ENCODE data around the gene HCRTR1.

Gene HCRTR1

GRCh38 chr1:31642897-31643296, 25.4 kb downstream of the HCRTR1 start:
- no peaks in the 10 kb centered on the region for H3K27me3 ChIP-seq (replicated peaks)
- in situ Hi-C loops (cut with HindIII; ENCODE audit: low pct_ligation_motif_present, low sequenced_read_pairs), result no loop called here
- DNase-seq, result no peak
- H3K4me3 ChIP-seq (ENCODE audit: low read depth, low read length), result no peak overlapping the region
- TF ChIP-seq CTCF (IDR thresholded peaks at IDR 0.05; ENCODE audit: low read depth, low read length, missing control alignments), result no peak
- H3K27ac ChIP-seq, result no peak overlapping the region
- no peaks in the 10 kb centered on the region for H3K36me3 ChIP-seq (replicated peaks)

DNA sequence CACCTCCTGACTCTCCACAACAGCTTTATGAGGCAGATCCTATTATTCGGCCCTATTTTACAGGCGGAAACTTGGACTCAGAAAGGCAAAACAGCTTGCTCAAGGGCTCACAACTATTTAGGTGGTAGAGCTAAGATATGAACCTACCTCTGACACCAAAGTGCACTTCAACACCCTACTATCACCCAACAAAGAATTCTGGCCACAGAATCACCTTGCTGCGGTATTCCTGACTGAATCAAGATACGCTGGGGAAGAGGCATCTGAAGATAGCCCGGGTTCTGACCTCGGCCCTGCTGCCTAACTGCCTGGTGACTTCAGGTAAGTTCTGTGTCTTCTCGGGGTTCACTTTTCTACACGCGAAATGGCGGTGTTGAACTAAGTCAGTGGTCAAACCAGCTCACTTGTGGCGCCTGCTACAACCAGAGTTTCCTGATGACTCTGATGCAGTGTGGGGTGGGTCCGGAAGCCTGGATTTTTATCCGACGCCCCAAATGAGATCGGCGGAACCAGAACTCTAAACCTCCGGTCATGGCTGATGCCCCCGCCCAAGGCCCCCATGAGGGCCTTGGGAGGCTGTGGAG, 26.6 kb downstream of the HCRTR1 start:
- no peaks in the 10 kb centered on the region for H3K36me3 ChIP-seq (replicated peaks)
- in situ Hi-C loops (cut with HindIII; ENCODE audit: low pct_ligation_motif_present, low sequenced_read_pairs), result no loop called here
- H3K27ac ChIP-seq, result peak overlapping the region; percentile 98
- H3K4me3 ChIP-seq (ENCODE audit: low read depth, low read length), result peak overlapping the region; percentile 94
- TF ChIP-seq CTCF (IDR thresholded peaks at IDR 0.05; ENCODE audit: low read depth, low read length, missing control alignments), result no peak
- DNase-seq, result no peak
- no peaks in the 10 kb centered on the region for H3K27me3 ChIP-seq (replicated peaks)

DNA sequence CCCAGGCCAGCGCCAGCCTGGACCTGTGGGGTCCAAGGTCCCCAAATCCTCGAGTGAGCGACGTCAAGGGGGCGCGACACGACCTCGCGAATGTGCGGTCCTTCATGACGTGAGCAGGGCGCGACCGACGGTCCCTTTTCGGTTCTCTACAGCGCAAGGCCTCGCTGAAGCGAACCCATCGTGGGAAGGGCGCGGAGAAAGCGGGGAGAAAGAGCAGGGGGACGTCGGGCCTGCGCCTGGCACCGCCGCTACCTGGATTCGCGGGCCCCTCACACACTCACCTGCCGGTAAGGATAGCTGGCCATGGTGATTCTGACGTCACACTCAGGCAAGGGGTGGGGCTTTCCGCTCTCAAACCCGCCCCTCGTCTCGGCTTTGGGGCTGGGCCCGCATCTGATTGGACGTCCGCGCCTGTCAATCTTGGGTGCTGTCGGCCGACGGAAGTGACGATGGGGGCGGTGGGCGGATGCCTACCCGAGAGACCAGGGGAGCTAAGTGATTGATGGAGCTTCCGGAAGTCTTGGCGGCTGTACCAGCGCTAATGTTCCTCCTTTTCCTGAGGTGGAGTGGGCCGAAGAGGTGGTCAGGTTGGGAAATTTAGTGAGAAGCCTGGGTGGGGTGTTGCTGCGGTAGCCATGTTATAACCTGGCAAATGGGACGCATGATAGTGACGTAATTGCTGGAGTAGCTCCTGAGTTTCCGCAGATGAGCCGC, 27.2 kb downstream of the HCRTR1 start, which contains the start of gene PEF1:
Gene PEF1, minus strand, starts transcription at position 317 of the 714 bp plus-strand sequence. Its CDS starts 12 bp downstream, at position 305.
- Histone ChIP-seq H3K27me3 (replicated peaks) (no peaks in the 10 kb centered on the region), H3K36me3 (replicated peaks) (no peaks in the 10 kb centered on the region), H3K27ac (peak within 1 kb of the TSS; percentile 98), H3K4me3 (ENCODE audit: low read depth, low read length) (peak within 1 kb of the TSS; percentile 94)
- in situ Hi-C loops (cut with HindIII; ENCODE audit: low pct_ligation_motif_present, low sequenced_read_pairs), result no loop called here
- peak; percentile 98 for DNase-seq
- no peak for TF ChIP-seq CTCF (IDR thresholded peaks at IDR 0.05; ENCODE audit: low read depth, low read length, missing control alignments)

DNA sequence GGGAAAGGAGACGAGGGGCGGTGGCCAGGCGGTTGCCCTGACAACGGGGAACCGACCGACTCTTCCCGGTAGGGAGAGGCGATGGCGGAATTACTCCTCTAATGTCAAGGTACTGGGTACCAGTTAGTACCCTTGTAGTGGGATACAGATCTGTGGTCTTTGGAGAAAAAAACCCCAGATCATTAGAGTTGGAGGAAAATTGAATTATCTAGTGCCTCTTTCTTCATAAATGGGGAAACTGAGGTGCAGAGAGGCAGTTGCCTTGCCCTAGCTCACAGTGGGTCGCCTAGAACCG, 27.7 kb downstream of the HCRTR1 start:
- no peaks in the 10 kb centered on the region for H3K27me3 ChIP-seq (replicated peaks)
- TF ChIP-seq CTCF (IDR thresholded peaks at IDR 0.05; ENCODE audit: low read depth, low read length, missing control alignments), result no peak
- H3K4me3 ChIP-seq (ENCODE audit: low read depth, low read length), result peak overlapping the region; percentile 94
- in situ Hi-C loops (cut with HindIII; ENCODE audit: low pct_ligation_motif_present, low sequenced_read_pairs), result no loop called here
- DNase-seq, result no peak
- no peaks in the 10 kb centered on the region for H3K36me3 ChIP-seq (replicated peaks)
- peak overlapping the region; percentile 98 for H3K27ac ChIP-seq

- no peak overlapping the region for H3K27ac ChIP-seq
These were observed 28.9 kb downstream of the HCRTR1 start for GRCh38 chr1:31646259-31646960.

More at GRCh38 chr1:31646259-31646960, 28.9 kb downstream of the HCRTR1 start:
- no peak for DNase-seq
- no peaks in the 10 kb centered on the region for H3K27me3 ChIP-seq (replicated peaks)
- no peak for TF ChIP-seq CTCF (IDR thresholded peaks at IDR 0.05; ENCODE audit: low read depth, low read length, missing control alignments)
- H3K36me3 ChIP-seq (replicated peaks), result no peaks in the 10 kb centered on the region
- no peak overlapping the region for H3K4me3 ChIP-seq (ENCODE audit: low read depth, low read length)
- in situ Hi-C loops (cut with HindIII; ENCODE audit: low pct_ligation_motif_present, low sequenced_read_pairs), result no loop called here

Data from brain microvascular endothelial cell (primary cell).